IMR-90 (cell line): ENCODE results near the gene SBF2. TPM values are rescaled to one million over a fixed set of nuclear protein-coding genes. Genes with fewer than 3 reads are reported as not detected.

Experiments
- ATAC-seq: fragments of 200-7000 bp; cut with Tn5 transposase; 2 replicates; pipeline ENCODE4 v1.9.1; 2020; ENCODE audit warnings: low read depth, mild to moderate bottlenecking, moderate library complexity
- BruUV-seq: library from RNA; stranded (reverse); fragments of 400-500 nt; replicated peaks from 2 replicates; lab custom pipeline; 2021; lab: Mats Ljungman, UMichigan
- CTCF ChIA-PET: fragments of 300-600 bp; formaldehyde crosslinking; extraction: SDS; loops from one replicate; lab custom pipeline; 2021; ENCODE audit warnings: antibody characterized with exemption; lab: Yijun Ruan, JAX
- POLR2A ChIA-PET: fragments of 300-600 bp; sonication (Branson Sonifier 250); formaldehyde crosslinking; loops from one replicate; lab custom pipeline; 2022; ENCODE audit warnings: antibody characterized with exemption; ENCODE audit not compliant: unreplicated experiment; lab: Charles Lee
- DNase-seq: peaks from one replicate; pipeline ENCODE4 v3.0.0; 2013
- H2AFZ ChIP-seq: replicated peaks from 2 replicates; pipeline ENCODE3; 2013; ENCODE audit warnings: low read length, mild to moderate bottlenecking; ENCODE audit not compliant: poor library complexity
- H2AK5ac ChIP-seq: 2 replicates; pipeline ENCODE4 v1.6.1; 2013; ENCODE audit warnings: low read depth, low read length, inconsistent platforms
- H2AK9ac ChIP-seq: replicated peaks from 2 replicates; pipeline ENCODE3; 2013; ENCODE audit warnings: mild to moderate bottlenecking, low read depth, low read length, moderate library complexity; ENCODE audit not compliant: poor library complexity
- H2BK120ac ChIP-seq: 2 replicates; pipeline ENCODE4 v1.6.1; 2013; ENCODE audit warnings: low read depth, low read length, inconsistent platforms
- H2BK15ac ChIP-seq: 3 replicates; pipeline ENCODE4 v1.6.1; 2013; ENCODE audit warnings: low read depth, low read length, inconsistent platforms
- H2BK20ac ChIP-seq: 2 replicates; pipeline ENCODE4 v1.6.1; 2013; ENCODE audit warnings: low read depth, mild to moderate bottlenecking, inconsistent platforms, low read length, moderate library complexity
- H2BK5ac ChIP-seq: 2 replicates; pipeline ENCODE4 v1.6.1; 2013; ENCODE audit warnings: mild to moderate bottlenecking, low read depth, low read length, inconsistent platforms; ENCODE audit not compliant: poor library complexity, severe bottlenecking
- H3K14ac ChIP-seq: replicated peaks from 2 replicates; pipeline ENCODE4 v1.6.1; 2013; ENCODE audit warnings: low read depth, low read length, inconsistent platforms
- H3K18ac ChIP-seq: 2 replicates; pipeline ENCODE4 v1.6.1; 2013; ENCODE audit warnings: low read depth, low read length, control low read depth
- H3K23ac ChIP-seq: 2 replicates; pipeline ENCODE4 v1.6.1; 2013; ENCODE audit warnings: low read depth, low read length, inconsistent platforms
- H3K27ac ChIP-seq: 2 replicates; pipeline ENCODE4 v1.5.1; 2013; ENCODE audit warnings: mild to moderate bottlenecking, control low read depth, low read length; ENCODE audit not compliant: insufficient read depth
- H3K27me3 ChIP-seq: 2 replicates; pipeline ENCODE4 v1.6.1; 2013; ENCODE audit warnings: low read length; ENCODE audit not compliant: control insufficient read depth, insufficient read depth
- H3K36me3 ChIP-seq: 2 replicates; pipeline ENCODE4 v1.6.1; 2013; ENCODE audit warnings: low read length, mixed read lengths; ENCODE audit not compliant: control insufficient read depth, insufficient read depth
- H3K4ac ChIP-seq: 2 replicates; pipeline ENCODE4 v1.6.1; 2013; ENCODE audit warnings: low read depth, low read length, inconsistent platforms
- H3K4me1 ChIP-seq: 2 replicates; pipeline ENCODE4 v1.6.1; 2013; ENCODE audit warnings: low read length, mixed read lengths; ENCODE audit not compliant: control insufficient read depth, insufficient read depth
- H3K4me2 ChIP-seq: 2 replicates; pipeline ENCODE4 v1.6.1; 2013; ENCODE audit warnings: low read depth, mild to moderate bottlenecking, control low read depth, low read length, moderate library complexity
- H3K4me3 ChIP-seq: 2 replicates; pipeline ENCODE4 v1.5.1; 2013; ENCODE audit warnings: low read depth, mild to moderate bottlenecking, control low read depth, low read length, moderate library complexity; ENCODE audit not compliant: insufficient read depth
- H3K56ac ChIP-seq: 2 replicates; pipeline ENCODE4 v1.6.1; 2013; ENCODE audit warnings: low read length, inconsistent platforms; ENCODE audit not compliant: insufficient read depth; ENCODE audit errors: extremely low read depth
- H3K79me1 ChIP-seq, 2 experiments: 2 replicates each; pipeline ENCODE4 v1.6.1; 2013; ENCODE audit warnings: low read length in 2 of 2, inconsistent platforms in 1 of 2, low read depth in 1 of 2
- H3K9ac ChIP-seq: 2 replicates; pipeline ENCODE4 v1.6.1; 2013; ENCODE audit warnings: low read depth, low read length, control low read depth
- H3K9me1 ChIP-seq: 2 replicates; pipeline ENCODE4 v1.6.1; 2013; ENCODE audit warnings: low read length, inconsistent platforms; ENCODE audit not compliant: insufficient read depth
- H3K9me3 ChIP-seq: 2 replicates; pipeline ENCODE4 v1.6.1; 2013; ENCODE audit warnings: low read length; ENCODE audit not compliant: control insufficient read depth, insufficient read depth
- H4K20me1 ChIP-seq: 2 replicates; pipeline ENCODE4 v1.6.1; 2013; ENCODE audit warnings: low read length, inconsistent platforms; ENCODE audit not compliant: insufficient read depth
- H4K5ac ChIP-seq: 2 replicates; pipeline ENCODE4 v1.6.1; 2013; ENCODE audit warnings: mild to moderate bottlenecking, low read depth, low read length, control low read depth
- H4K8ac ChIP-seq, 2 experiments: 2 replicates each; pipeline ENCODE4 v1.6.1; 2013; ENCODE audit warnings: low read depth in 2 of 2, low read length in 2 of 2, control low read depth in 1 of 2, inconsistent platforms in 1 of 2
- H4K91ac ChIP-seq: 2 replicates; pipeline ENCODE4 v1.6.1; 2013; ENCODE audit warnings: low read depth, low read length, inconsistent platforms; ENCODE audit not compliant: insufficient read depth
- BHLHE40 ChIP-seq: fragments of 150-350 bp; IDR thresholded peaks from 2 replicates; pipeline ENCODE4 v1.6.1; 2016; ENCODE audit warnings: mild to moderate bottlenecking, low read depth, low read length
- CHD1 ChIP-seq: IDR thresholded peaks from 2 replicates; pipeline ENCODE4 v1.6.1; 2012; ENCODE audit warnings: low read depth, low read length, improper control_type of control experiment
- ELK1 ChIP-seq: fragments of 150-350 bp; IDR thresholded peaks from 2 replicates; pipeline ENCODE4 v1.6.1; 2016; ENCODE audit warnings: low read depth, mild to moderate bottlenecking, low read length, moderate library complexity, borderline replicate concordance
- FOS ChIP-seq: fragments of 150-350 bp; IDR thresholded peaks from 2 replicates; pipeline ENCODE4 v1.6.1; 2016; ENCODE audit warnings: low read depth, low read length
- MAFK ChIP-seq: IDR thresholded peaks from 2 replicates; pipeline ENCODE4 v1.6.1; 2012; ENCODE audit warnings: low read depth, low read length, improper control_type of control experiment
- MXI1 ChIP-seq: IDR thresholded peaks from 2 replicates; pipeline ENCODE4 v1.6.1; 2012; ENCODE audit warnings: low read depth, mild to moderate bottlenecking, low read length, moderate library complexity, borderline replicate concordance
- NFE2L2 ChIP-seq: fragments of 150-350 bp; IDR thresholded peaks from 2 replicates; pipeline ENCODE4 v1.6.1; 2016; ENCODE audit warnings: low read depth, mild to moderate bottlenecking, low read length
- POLR2A ChIP-seq: IDR thresholded peaks from 2 replicates; pipeline ENCODE4 v1.6.1; 2012; ENCODE audit warnings: mild to moderate bottlenecking, low read depth, low read length
- RAD21 ChIP-seq: IDR thresholded peaks from 2 replicates; pipeline ENCODE4 v1.6.1; 2012; ENCODE audit warnings: low read length, improper control_type of control experiment
- RCOR1 ChIP-seq: IDR thresholded peaks from 2 replicates; pipeline ENCODE4 v1.6.1; 2012; ENCODE audit warnings: mild to moderate bottlenecking, low read length, improper control_type of control experiment; ENCODE audit not compliant: insufficient replicate concordance
- USF2 ChIP-seq: fragments of 150-350 bp; IDR thresholded peaks from 2 replicates; pipeline ENCODE4 v1.6.1; 2017; ENCODE audit warnings: mild to moderate bottlenecking, antibody characterized with exemption, low read length, low read depth
- dilution Hi-C: fragments of 300-500 bp; cut with HindIII; formaldehyde crosslinking; loops from one replicate; pipeline ENCODE4 v1.14.3; 2018; ENCODE audit warnings: low sequenced_read_pairs; ENCODE audit not compliant: unreplicated experiment
- in situ Hi-C: fragments of 300-500 bp; cut with MboI; formaldehyde crosslinking; loops from 3 replicates; pipeline ENCODE4 v1.14.3; 2019; ENCODE audit warnings: low sequenced_read_pairs, inconsistent platforms, mixed read lengths
- intact Hi-C: fragments of 100-400 bp; cut with micrococcal nuclease; formaldehyde crosslinking; loops from 2 replicates; pipeline ENCODE4 v1.10.0; 2022
- polyA plus RNA-seq, 3 experiments: library from polyadenylated mRNA; depleted of rRNA; stranded (reverse); fragments of >200 nt; gene quantifications; 2 replicates each; pipeline ENCODE4 v1.2.3, GENCODE V29; 2012; ENCODE audit warnings: low replicate concordance in 1 of 3
- total RNA-seq: library from RNA; depleted of rRNA; stranded (reverse); fragments of >200 nt; gene quantifications from 2 replicates; pipeline ENCODE4 v1.2.3, GENCODE V29; 2012

SBF2 gene
- total and polyA plus RNA-seq, 2 of the 4 experiments (the other 2 are of a cell fraction), result 23.8 to 51.8 TPM

- ChIA-PET POLR2A (no interaction called here), CTCF (no interaction called here)
- peaks cover 14% of the 10 kb centered on the region for H3K36me3 ChIP-seq
- H3K4me1 ChIP-seq, result peaks cover 9% of the 10 kb centered on the region
- H3K9me1 ChIP-seq, result peaks cover 7% of the 10 kb centered on the region
- no peaks in the 10 kb centered on the region for H3K27me3 ChIP-seq
- no peak overlapping the region for H2AK9ac ChIP-seq
- H3K18ac ChIP-seq, result peak overlapping the region; percentile 76
- ATAC-seq (no peak), DNase-seq (no peak)
- H3K56ac ChIP-seq, result no peak overlapping the region
- no peaks in the 10 kb centered on the region for H4K20me1 ChIP-seq
- H3K79me1 ChIP-seq, result peaks cover 0 to 26% of the 10 kb centered on the region in 2 experiments; a peak in 3 of 4 replicates
- 0 out of 2 replicates have a peak overlapping the region, but pooled peaks have one; percentile 64 for H3K14ac ChIP-seq
- dilution Hi-C loops, result no loop called here
- H3K4me3 ChIP-seq, result no peak overlapping the region
- no peak overlapping the region for H2AFZ ChIP-seq
- intact Hi-C loops, result no loop called here
- H4K5ac ChIP-seq, result peak overlapping the region; percentile 95; the same call in 1 of the 2 replicates
- H3K9ac ChIP-seq, result no peak overlapping the region
- H2BK5ac ChIP-seq, result no peak overlapping the region
- H2BK15ac ChIP-seq, result peak overlapping the region; percentile 99; the same call in 1 of the 3 replicates
- H3K4me2 ChIP-seq, result no peak overlapping the region
- no peak overlapping the region for H2AK5ac ChIP-seq
- H3K23ac ChIP-seq, result no peak overlapping the region
- no TSS peak for BruUV-seq
- peak overlapping the region; percentile 69; the same call in 1 of the 2 replicates for H3K4ac ChIP-seq
- H3K27ac ChIP-seq, result peak overlapping the region; percentile 35; the same call in 1 of the 2 replicates
- H2BK120ac ChIP-seq, result no peak overlapping the region
- in situ Hi-C loops, result no loop called here
- H3K9me3 ChIP-seq, result no peaks in the 10 kb centered on the region
- H4K8ac ChIP-seq, result peak overlapping the region in 1 of 2 experiments; percentile 24; a peak in 1 of 4 replicates
- TF ChIP-seq BHLHE40 (no peak), CHD1 (no peak), RCOR1 (no peak), POLR2A (no peak), MXI1 (no peak), FOS (no peak), ELK1 (no peak), NFE2L2 (no peak), MAFK (no peak), RAD21 (no peak), USF2 (no peak)
- peak overlapping the region; percentile 84; the same call in 1 of the 2 replicates for H4K91ac ChIP-seq
- peak overlapping the region; percentile 16 for H2BK20ac ChIP-seq
These were observed 497.8 kb downstream of the SBF2 start for GRCh38 chr11:9796266-9796665.
